ENCODE data around the gene ADD3. TPM values are rescaled to one million over a fixed set of nuclear protein-coding genes. Genes with fewer than 3 reads are reported as not detected.
A peak's percentile ranks its signal among the peaks of the same experiment; 100 is the strongest.

The ADD3 gene
- total and polyA plus RNA-seq, 2 of the 13 experiments (the other 11 are each of a cell fraction or from before 2014, with no cell fraction given) = 44.7 to 57.5 TPM

GRCh38 chr10:110007161-110007700 lies 553 bp upstream of the ADD3 start (continued):
- no peak for TF ChIP-seq THAP8 (CRISPR knock-in tag; IDR thresholded peaks at IDR 0.05; ENCODE audit: borderline replicate concordance)
- no peak for TF ChIP-seq GTF2F1 (IDR thresholded peaks at IDR 0.05; ENCODE audit: low read length)
- 0 out of 2 replicates have a peak, but pooled peaks have one; percentile 38 for TF ChIP-seq ZNF337 (CRISPR knock-in tag; IDR thresholded peaks at IDR 0.05; ENCODE audit: borderline replicate concordance, low read depth)
- no peak for TF ChIP-seq ZNF234 (CRISPR knock-in tag; conservative IDR thresholded peaks at IDR 0.05)
- TF ChIP-seq HOXA3 (CRISPR knock-in tag; IDR thresholded peaks at IDR 0.05) = no peak; the same call in 1 of the 2 replicates
- TF ChIP-seq RFXANK (CRISPR knock-in tag; IDR thresholded peaks at IDR 0.05) = no peak
- no peak for TF ChIP-seq SETDB1 (CRISPR knock-in tag; IDR thresholded peaks at IDR 0.05; ENCODE audit: borderline replicate concordance)
- no peak for TF ChIP-seq LRRFIP1 (CRISPR knock-in tag; conservative IDR thresholded peaks at IDR 0.05)
- TF ChIP-seq ZNF317 (CRISPR knock-in tag; IDR thresholded peaks at IDR 0.05) = no peak
- no peak for TF ChIP-seq SMYD3 (CRISPR knock-in tag; IDR thresholded peaks at IDR 0.05)
- no peak for TF ChIP-seq NFIB (CRISPR knock-in tag; IDR thresholded peaks at IDR 0.05; ENCODE audit: borderline replicate concordance)
- TF ChIP-seq PBX3 (CRISPR knock-in tag; IDR thresholded peaks at IDR 0.05; ENCODE audit: borderline replicate concordance) = no peak
- no peak for TF ChIP-seq MEIS1 (CRISPR knock-in tag; IDR thresholded peaks at IDR 0.05; ENCODE audit: borderline replicate concordance)
- no peak for TF ChIP-seq ZNF484 (CRISPR knock-in tag; IDR thresholded peaks at IDR 0.05; ENCODE audit: borderline replicate concordance, low read depth)
- TF ChIP-seq BRCA1 (CRISPR knock-in tag; IDR thresholded peaks at IDR 0.05) = peak; percentile 53; the same call in 1 of the 2 replicates
- TF ChIP-seq ATF6 (CRISPR knock-in tag; conservative IDR thresholded peaks at IDR 0.05) = no peak
- no peak for TF ChIP-seq HNRNPK (IDR thresholded peaks at IDR 0.05; ENCODE audit: low read depth, low read length, poor library complexity, severe bottlenecking)
- peak; percentile 20; the same call in 1 of the 2 replicates for TF ChIP-seq MEIS2 (CRISPR knock-in tag; IDR thresholded peaks at IDR 0.05)
- TF ChIP-seq ZNF737 (CRISPR knock-in tag; IDR thresholded peaks at IDR 0.05; ENCODE audit: borderline replicate concordance) = no peak
- no peak for TF ChIP-seq ZNF17 (CRISPR knock-in tag; IDR thresholded peaks at IDR 0.05)
- TF ChIP-seq STAG1 (CRISPR knock-in tag; IDR thresholded peaks at IDR 0.05) = no peak
- TF ChIP-seq ZFP36L2 (CRISPR knock-in tag; IDR thresholded peaks at IDR 0.05) = no peak
- TF ChIP-seq PRPF4 (IDR thresholded peaks at IDR 0.05; ENCODE audit: low read depth, low read length, poor library complexity, severe bottlenecking) = no peak

All from HepG2 (cell line).